Measurements from ENCODE around the gene CYB561D1.

The CYB561D1 gene

GRCh38 chr1:109503935-109504334 lies 10.0 kb downstream of the CYB561D1 start:
- H3K27me3 ChIP-seq (replicated peaks; ENCODE audit: control insufficient read depth, insufficient read depth, low read length), result no peaks in the 10 kb centered on the region
- DNase-seq (ENCODE audit: extremely low read depth, insufficient read length), result no peak
- H3K36me3 ChIP-seq (ENCODE audit: control insufficient read depth, insufficient read depth, low read length), result no peaks in the 10 kb centered on the region; the same call in 1 of the 2 replicates
- no peak for TF ChIP-seq CTCF (IDR thresholded peaks at IDR 0.05; ENCODE audit: insufficient read depth, low read length, poor library complexity, severe bottlenecking)
- no peak overlapping the region for H3K4me3 ChIP-seq (replicated peaks; ENCODE audit: low read depth, low read length)

DNA sequence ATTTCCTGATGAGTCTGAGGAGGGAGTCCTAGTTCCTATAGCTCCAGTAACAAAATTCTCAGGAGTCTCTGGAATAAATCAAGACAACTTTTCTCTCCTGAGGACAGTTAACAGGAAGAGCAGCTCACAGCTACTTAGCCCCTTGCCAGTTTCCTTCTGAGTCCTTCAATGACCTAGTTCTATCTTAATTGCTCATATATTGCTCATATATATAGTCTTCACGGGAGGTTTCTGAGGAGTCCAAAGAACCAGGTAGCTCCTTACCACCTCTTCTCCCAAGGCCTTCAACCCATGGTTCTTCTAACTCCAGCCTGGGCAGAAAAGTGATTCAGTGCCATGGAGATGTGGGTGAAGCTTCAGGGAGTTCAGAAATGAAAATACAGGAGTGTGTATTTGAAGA lies 11.1 kb downstream of the CYB561D1 start:
- H3K36me3 ChIP-seq (ENCODE audit: control insufficient read depth, insufficient read depth, low read length), result no peaks in the 10 kb centered on the region; the same call in 1 of the 2 replicates
- no peak for DNase-seq (ENCODE audit: extremely low read depth, insufficient read length)
- TF ChIP-seq CTCF (IDR thresholded peaks at IDR 0.05; ENCODE audit: insufficient read depth, low read length, poor library complexity, severe bottlenecking), result no peak

GRCh38 chr1:109508001-109508872 lies 14.3 kb downstream of the CYB561D1 start:
- Histone ChIP-seq H3K4me3 (replicated peaks; ENCODE audit: low read depth, low read length) (no peak overlapping the region), H3K36me3 (ENCODE audit: control insufficient read depth, insufficient read depth, low read length) (no peaks in the 10 kb centered on the region), H3K27me3 (replicated peaks; ENCODE audit: control insufficient read depth, insufficient read depth, low read length) (no peaks in the 10 kb centered on the region)
- TF ChIP-seq CTCF (IDR thresholded peaks at IDR 0.05; ENCODE audit: insufficient read depth, low read length, poor library complexity, severe bottlenecking), result no peak
- DNase-seq (ENCODE audit: extremely low read depth, insufficient read length), result no peak

More for the DNA sequence above, 11.1 kb downstream of the CYB561D1 start:
- Histone ChIP-seq H3K4me3 (replicated peaks; ENCODE audit: low read depth, low read length) (no peak overlapping the region), H3K27me3 (replicated peaks; ENCODE audit: control insufficient read depth, insufficient read depth, low read length) (no peaks in the 10 kb centered on the region)

DNA sequence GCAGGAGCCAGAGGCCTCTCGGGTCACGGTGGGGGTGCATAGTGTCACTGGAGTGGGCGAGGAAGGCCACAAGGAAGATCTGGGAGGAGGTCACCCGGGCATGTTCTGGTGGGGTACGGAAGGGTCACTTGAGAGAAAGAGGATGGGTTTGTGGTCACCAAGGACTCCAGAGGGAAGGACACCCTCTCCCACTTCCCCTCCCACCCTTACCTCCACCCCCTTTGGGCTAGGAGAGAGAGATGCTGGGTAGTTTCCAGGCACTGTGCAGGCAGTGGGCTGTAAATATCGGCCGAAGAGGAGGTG lies 14.9 kb downstream of the CYB561D1 start:
- Histone ChIP-seq H3K4me3 (replicated peaks; ENCODE audit: low read depth, low read length) (peak overlapping the region; percentile 71), H3K36me3 (ENCODE audit: control insufficient read depth, insufficient read depth, low read length) (no peaks in the 10 kb centered on the region), H3K27me3 (replicated peaks; ENCODE audit: control insufficient read depth, insufficient read depth, low read length) (no peaks in the 10 kb centered on the region)
- no peak for TF ChIP-seq CTCF (IDR thresholded peaks at IDR 0.05; ENCODE audit: insufficient read depth, low read length, poor library complexity, severe bottlenecking)
- DNase-seq (ENCODE audit: extremely low read depth, insufficient read length), result no peak

DNA sequence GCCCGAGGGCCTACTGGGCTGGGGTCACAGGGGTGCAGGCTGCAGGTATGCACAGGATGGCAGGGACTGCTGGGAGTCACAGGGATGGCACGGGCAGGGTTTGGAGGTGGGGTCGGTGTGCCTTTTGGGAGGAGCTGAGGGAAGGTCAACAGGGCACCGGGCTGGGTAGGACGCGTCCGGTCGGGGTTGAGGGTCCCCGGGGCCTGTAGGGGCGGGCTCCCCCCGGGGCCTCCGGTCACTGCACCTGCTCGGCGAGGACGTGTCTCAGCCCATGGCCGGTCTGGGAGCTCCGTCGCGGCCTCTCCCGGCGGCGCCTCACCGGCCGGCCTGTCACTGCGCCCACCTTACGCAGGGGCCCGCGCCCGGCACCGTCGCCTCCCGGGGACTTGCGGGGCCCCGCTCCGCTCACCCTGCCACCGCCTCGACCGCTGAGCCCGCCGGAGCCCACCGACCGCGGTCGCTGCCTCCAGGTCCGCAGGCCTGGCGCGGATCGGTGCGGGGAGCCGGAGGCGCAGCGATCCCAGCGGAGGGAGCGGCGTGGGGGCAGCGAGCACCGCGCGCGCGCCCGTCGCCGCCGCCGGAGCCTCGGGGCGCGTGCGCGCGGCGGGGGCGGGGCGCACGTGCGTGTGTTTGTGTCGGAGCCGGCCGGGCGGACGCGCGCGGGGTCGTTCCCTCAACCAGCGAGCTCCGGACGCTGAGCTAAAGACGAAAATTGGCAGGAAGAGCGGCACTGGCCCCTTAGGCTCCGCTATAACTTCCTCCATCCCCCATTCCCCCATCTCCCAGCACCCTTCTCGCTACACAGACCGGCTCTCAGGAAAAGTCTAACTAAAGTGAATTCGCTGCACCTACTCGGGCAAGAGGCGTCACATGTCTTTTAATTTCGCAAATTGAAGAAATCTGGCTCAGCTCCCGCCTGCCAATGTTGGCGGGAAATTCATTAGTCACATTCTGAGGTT lies 15.6 kb downstream of the CYB561D1 start, which contains the start of gene AMIGO1:
Gene AMIGO1, minus strand, starts transcription at position 552 of the 959 bp plus-strand sequence. CDS start 815 bp downstream, outside the sequence.
- TF ChIP-seq CTCF (IDR thresholded peaks at IDR 0.05; ENCODE audit: insufficient read depth, low read length, poor library complexity, severe bottlenecking), result no peak
- no peaks in the 10 kb centered on the region for H3K36me3 ChIP-seq (ENCODE audit: control insufficient read depth, insufficient read depth, low read length)
- no peaks in the 10 kb centered on the region for H3K27me3 ChIP-seq (replicated peaks; ENCODE audit: control insufficient read depth, insufficient read depth, low read length)
- peak within 1 kb of the TSS; percentile 71 for H3K4me3 ChIP-seq (replicated peaks; ENCODE audit: low read depth, low read length)
- peak; percentile 75 for DNase-seq (ENCODE audit: extremely low read depth, insufficient read length)
